Activated naive CD8-positive, alpha-beta T cell (primary cell): ENCODE measurements around the gene SLC41A1.
"Not testable (repeated sequence)": the region's sequence is repeated elsewhere in the genome, so short reads cannot be mapped to it uniquely, and the experiment has no call there.

ENCODE experiments used
- H3K27ac Mint-ChIP-seq: one replicate; pipeline ENCODE4 v1.8.0; 2021; ENCODE audit warnings: mixed read lengths
- H3K27me3 Mint-ChIP-seq: one replicate; pipeline ENCODE4 v1.8.0; 2021; ENCODE audit warnings: mixed read lengths
- H3K36me3 Mint-ChIP-seq: one replicate; pipeline ENCODE4 v1.8.0; 2021; ENCODE audit warnings: mixed read lengths
- H3K4me1 Mint-ChIP-seq: one replicate; pipeline ENCODE4 v1.8.0; 2021; ENCODE audit warnings: low read depth, mixed read lengths
- H3K4me3 Mint-ChIP-seq: one replicate; pipeline ENCODE4 v1.8.0; 2021; ENCODE audit warnings: mild to moderate bottlenecking, mixed read lengths
- H3K9me3 Mint-ChIP-seq: one replicate; pipeline ENCODE4 v1.8.0; 2021; ENCODE audit warnings: low read depth, mixed read lengths

Gene SLC41A1

DNA sequence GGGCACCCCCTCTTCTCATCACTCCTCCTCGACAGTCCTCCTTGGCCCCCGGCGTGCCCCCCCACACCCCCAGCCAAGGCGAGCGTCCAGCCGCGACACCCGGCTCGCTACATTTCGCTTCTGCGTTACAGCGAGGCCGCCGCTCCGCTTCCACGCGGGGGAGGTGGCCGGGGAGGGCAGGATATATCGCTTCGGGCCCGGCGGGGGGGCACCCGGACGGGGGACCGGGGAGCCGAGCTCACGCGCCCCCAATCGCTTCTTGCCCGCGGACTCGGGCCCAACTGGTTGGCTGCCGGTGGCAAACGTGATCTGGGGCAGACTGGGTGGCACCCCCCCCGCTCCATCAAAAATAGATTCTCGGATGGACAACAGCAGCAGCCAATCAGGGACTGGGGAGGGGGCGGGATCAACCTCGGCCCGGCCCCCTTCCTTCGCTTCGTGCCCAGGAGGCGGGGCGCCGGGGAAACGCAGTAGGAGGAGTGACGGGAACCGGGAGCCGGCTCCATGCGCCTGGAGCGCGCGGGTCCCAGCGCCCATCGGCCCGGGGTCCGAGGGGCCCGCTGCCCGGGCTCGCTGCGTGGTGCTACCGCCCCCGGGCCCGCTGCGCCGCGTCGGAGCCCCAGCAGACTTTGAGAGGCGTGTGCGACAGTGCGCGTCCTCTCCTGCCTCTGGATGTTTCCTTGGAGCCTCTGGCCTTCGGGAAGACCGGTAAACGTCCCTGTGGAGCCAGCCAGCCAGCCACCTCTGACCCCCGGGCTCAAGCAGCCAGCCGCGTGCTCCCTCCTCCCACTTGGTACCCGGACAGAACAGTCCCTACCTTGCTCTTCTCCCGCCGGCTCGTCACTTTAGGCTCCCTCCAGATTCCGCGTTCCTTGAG lies at the start of gene SLC41A1:
Gene SLC41A1, minus strand, starts transcription at position 321 of the 877 bp plus-strand sequence. CDS start 2,757 bp downstream, outside the sequence.
- H3K9me3 Mint-ChIP-seq, result no peaks in the 10 kb centered on the region
- peak within 1 kb of the TSS; percentile 94 for H3K4me3 Mint-ChIP-seq
- peaks cover 56% of the 10 kb centered on the region for H3K4me1 Mint-ChIP-seq
- peak within 1 kb of the TSS; percentile 88 for H3K27ac Mint-ChIP-seq
- peaks cover 3% of the 10 kb centered on the region for H3K36me3 Mint-ChIP-seq
- H3K27me3 Mint-ChIP-seq, result no peaks in the 10 kb centered on the region

DNA sequence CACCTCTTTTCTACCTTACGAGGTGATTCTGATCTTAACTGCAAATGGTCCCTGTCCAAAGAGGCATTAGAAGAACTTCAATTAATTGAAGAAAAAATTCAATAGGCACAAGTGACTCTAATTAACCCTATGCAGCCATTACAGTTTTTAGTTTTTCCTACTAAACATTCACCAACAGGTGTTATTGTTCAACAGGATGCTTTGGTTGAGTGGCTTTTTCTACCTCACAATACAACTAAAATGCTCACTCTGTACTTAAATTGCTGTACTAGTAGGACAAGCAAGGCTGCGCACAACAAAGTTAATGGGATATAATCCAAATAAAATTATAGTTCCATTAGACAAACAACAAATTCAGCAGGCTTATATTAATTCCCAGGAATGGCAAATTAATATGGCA lies 48.5 kb upstream of the SLC41A1 start:
- Mint-ChIP-seq H3K4me1 (no peaks in the 10 kb centered on the region), H3K27ac (no peak overlapping the region), H3K9me3 (peaks cover 4% of the 10 kb centered on the region), H3K36me3 (peaks cover 5% of the 10 kb centered on the region), H3K27me3 (no peaks in the 10 kb centered on the region), H3K4me3 (no peak overlapping the region)

DNA sequence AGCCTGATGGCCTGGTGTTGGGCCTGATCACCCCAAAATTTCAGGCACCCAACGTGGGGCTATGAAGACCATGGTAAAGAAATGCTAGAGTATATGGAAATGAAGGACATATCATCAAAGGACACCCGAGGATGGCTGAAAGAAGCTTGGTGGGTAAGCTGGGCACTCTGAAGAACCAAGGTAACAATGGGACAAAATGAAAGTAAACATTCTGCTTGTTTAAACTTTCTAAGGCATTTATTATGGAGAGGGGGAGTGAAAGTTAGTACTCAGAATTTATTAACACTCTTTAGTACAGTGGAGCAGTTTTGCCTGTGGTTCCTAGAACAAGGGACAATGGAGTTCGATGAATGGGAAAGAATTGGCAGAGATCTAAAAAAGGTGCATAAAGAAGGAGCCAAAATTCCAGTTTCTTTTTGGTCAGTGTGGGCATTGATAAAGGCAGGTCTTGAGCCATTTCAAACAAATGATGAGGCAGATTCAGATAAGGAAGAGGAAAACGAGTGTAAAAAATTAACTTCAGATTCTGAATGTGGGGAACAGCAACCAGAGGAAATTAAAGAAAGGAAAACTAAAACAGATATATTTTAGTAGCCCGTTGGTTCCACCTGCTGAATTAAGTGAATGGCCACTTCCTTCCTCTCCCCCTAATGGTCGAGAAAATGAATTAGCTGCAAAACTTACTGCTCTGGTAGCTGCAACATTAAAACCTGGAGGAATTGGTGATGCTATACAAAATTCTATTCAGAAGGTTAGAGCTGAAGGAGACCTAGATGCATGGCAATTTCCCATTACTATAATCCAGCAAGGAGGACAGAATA lies 45.4 kb upstream of the SLC41A1 start:
- Mint-ChIP-seq H3K4me1 (no peaks in the 10 kb centered on the region), H3K27me3 (no peaks in the 10 kb centered on the region), H3K27ac (no peak overlapping the region), H3K9me3 (peaks cover 15% of the 10 kb centered on the region), H3K4me3 (no peak overlapping the region), H3K36me3 (peaks cover 16% of the 10 kb centered on the region)

DNA sequence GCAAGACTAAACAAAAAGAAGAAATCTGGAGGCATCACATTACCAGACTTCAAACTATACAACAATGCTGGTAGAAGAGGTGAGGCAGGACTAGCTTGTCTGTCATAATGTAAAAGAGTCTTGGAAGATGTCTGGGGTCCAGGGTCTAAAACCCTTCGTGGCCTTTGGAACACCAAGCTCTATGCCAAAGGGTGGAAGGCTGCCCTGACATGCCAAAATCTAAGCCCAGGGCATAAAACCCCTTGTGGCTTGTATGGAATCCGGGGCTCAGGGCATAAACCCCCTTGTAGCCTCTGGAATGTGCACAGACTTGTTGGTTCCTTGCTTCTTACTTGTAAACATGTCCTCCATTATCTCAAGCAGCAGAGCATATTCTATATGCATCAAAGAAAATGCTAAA lies 44.5 kb upstream of the SLC41A1 start:
- H3K27ac Mint-ChIP-seq, H3K4me1 Mint-ChIP-seq, H3K27me3 Mint-ChIP-seq, H3K4me3 Mint-ChIP-seq: not testable (repeated sequence)
- peaks cover 18% of the 10 kb centered on the region for H3K36me3 Mint-ChIP-seq
- peaks cover 15% of the 10 kb centered on the region for H3K9me3 Mint-ChIP-seq

DNA sequence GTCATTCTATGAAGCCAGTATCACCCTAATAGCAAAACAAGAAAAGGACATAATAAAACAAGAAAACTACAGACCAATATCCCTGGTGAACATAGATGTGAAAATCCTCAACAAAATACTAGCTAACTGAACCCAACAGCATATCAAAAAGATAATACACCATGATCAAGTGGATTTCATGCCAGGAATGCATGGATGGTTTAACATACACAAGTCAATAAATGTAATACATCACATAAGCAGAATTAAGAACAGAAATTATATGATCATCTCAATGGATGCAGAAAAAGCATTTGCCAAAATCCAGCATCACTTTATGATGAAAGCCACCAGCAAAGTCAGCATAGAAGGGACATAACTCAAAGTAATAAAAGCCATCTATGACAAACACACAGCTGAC lies 43.4 kb upstream of the SLC41A1 start:
- Mint-ChIP-seq H3K4me3 (no peak overlapping the region), H3K36me3 (peaks cover 18% of the 10 kb centered on the region), H3K9me3 (peaks cover 15% of the 10 kb centered on the region), H3K27ac (no peak overlapping the region), H3K4me1 (no peaks in the 10 kb centered on the region), H3K27me3 (no peaks in the 10 kb centered on the region)

DNA sequence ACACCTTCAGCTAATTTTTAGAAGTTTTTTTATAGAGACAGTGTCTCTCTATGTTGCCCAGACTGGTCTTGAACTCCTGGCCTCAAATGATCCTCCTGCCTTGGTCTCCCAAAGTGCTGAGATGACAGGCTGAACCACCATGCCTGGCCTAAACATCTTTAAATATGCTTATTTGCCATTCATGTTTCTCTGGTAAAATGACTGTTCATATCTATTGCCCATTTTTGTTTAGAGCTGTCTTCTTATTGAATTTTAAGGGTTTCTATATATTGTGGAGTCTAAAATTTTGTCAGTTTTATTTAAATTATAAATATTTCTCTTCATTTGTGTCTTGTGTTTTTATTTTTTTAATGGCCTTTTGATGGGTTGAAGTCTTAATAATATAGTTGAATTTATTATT lies 40.0 kb upstream of the SLC41A1 start:
- no peaks in the 10 kb centered on the region for H3K27me3 Mint-ChIP-seq
- peaks cover 17% of the 10 kb centered on the region for H3K36me3 Mint-ChIP-seq
- H3K4me1 Mint-ChIP-seq, result peaks cover 17% of the 10 kb centered on the region
- H3K4me3 Mint-ChIP-seq, result no peak overlapping the region
- H3K27ac Mint-ChIP-seq, result no peak overlapping the region
- peaks cover 15% of the 10 kb centered on the region for H3K9me3 Mint-ChIP-seq

DNA sequence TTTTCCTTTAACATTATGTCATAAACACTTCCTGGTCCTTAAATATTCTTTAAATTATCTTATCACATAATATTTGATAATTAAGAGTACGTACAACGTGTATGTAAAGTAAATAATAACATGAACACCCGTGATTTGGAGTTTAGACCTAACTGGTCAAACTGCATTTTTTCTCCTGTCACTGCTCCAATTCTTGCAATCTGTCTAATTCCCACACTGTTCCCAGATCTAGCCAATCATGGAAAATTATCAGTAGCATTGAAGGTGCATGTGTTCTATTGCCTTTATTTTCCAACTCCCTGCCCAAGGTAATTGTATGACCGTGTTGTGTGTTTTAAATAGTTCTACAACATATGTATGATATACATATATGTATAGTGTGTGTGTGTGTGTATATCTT lies 39.0 kb upstream of the SLC41A1 start:
- Mint-ChIP-seq H3K27me3 (no peaks in the 10 kb centered on the region), H3K4me1 (peaks cover 18% of the 10 kb centered on the region), H3K9me3 (peaks cover 15% of the 10 kb centered on the region), H3K27ac (no peak overlapping the region), H3K4me3 (no peak overlapping the region), H3K36me3 (peaks cover 17% of the 10 kb centered on the region)

DNA sequence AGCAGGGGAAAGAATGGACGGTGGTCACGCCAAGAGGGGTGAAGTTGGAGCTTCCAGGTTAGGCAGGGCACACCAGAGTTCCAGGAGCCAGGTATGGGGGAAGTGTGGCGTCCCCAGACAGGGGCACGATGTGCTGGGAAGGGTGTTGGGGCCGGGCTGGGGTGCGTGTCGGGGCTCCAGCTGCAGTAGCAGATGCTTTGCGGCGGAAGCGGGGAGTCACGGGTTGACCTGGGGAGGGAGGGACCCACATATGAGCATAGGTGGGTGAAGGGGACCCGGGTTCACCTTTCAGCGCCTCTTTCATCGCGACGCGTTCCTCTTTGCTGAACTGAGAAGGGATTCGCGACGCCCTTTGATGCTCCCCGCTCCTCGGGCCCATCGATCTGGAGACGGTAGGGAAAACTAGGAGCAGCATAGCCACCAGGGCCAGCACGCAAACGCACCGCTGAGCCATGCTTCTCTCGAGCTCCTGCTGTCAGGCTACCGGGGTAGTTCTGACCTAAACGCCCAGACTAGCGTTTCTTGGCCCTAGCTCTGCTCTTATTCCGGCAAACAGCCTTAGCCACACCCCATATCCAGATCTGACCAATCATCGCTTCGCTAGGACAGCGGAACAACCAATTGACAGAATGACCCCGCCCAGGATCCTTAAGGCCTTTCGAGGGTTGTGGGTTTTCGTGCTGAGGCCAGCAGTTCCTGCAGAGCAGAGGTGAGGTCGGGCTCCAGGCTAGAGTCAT lies 36.8 kb upstream of the SLC41A1 start, which contains the start of gene PM20D1:
Gene PM20D1, minus strand, starts transcription at position 514 of the 737 bp plus-strand sequence. Its CDS starts 60 bp downstream, at position 454.
- Mint-ChIP-seq H3K9me3 (no peaks in the 10 kb centered on the region), H3K27ac (peak within 1 kb of the TSS; percentile 70), H3K36me3 (peaks cover 4% of the 10 kb centered on the region), H3K27me3 (no peaks in the 10 kb centered on the region), H3K4me1 (peaks cover 18% of the 10 kb centered on the region), H3K4me3 (peak within 1 kb of the TSS; percentile 86)

DNA sequence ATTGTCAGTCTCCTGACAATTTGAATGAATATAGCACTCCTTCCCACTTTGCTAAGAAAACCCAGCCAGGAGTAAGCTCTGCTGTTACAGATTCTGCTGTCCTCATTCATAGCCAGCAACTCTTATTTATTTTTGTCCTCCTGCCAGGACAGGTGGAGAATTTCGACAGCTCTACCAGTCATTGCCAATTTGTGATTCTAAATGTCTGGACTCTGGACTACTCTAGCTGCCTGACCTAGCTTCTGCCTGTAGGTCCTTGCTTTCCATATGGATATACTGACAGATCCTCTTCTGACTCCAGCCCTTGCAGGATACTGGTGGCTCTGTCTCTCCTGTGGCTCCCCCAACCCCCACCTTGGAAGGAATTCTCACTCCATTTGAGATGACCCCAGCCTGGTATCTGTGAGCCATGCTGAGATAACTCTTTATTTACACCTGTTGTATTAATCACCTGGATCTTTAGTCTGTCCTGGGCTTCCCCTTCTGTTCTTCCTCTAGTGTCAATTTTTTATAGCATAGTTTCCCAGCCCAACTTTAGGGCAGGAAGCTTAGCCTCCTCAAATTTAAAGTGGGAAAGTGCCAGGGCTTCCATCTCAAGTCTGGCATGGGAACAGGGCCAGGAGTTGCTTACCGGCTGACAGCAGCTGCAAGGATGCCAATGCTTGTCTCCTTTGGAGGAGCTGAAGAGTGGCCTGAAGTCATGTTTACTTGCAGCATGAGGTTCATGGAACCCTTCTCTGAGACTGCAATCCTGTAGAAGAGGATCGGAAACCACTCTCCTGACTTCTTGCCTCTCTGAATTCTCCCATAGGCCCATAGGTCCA lies 30.2 kb upstream of the SLC41A1 start:
- Mint-ChIP-seq H3K36me3 (peaks cover 8% of the 10 kb centered on the region), H3K4me1 (peaks cover 3% of the 10 kb centered on the region), H3K27me3 (no peaks in the 10 kb centered on the region), H3K9me3 (no peaks in the 10 kb centered on the region), H3K27ac (no peak overlapping the region), H3K4me3 (no peak overlapping the region)

DNA sequence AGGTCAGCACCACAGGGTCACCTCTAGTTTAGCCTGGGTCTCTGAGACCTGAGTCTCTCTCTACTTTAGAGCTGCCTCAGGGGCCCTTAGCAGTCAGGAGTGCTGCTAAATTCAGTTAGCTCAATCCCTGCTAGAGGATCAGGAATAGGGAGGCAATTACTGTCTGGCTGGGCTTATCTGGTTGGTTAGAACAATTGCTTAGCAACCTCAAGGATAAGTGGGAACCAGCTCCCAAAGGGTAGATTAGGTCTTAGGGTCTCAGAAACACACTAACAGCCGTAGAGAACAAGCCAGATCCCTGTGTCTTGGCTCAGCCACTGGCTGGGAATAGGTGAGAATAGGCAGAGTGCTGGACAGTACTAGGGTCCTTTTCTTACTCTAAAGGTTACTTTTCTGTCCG lies 29.2 kb upstream of the SLC41A1 start:
- H3K4me1 Mint-ChIP-seq, result no peaks in the 10 kb centered on the region
- peaks cover 8% of the 10 kb centered on the region for H3K36me3 Mint-ChIP-seq
- no peak overlapping the region for H3K4me3 Mint-ChIP-seq
- H3K27ac Mint-ChIP-seq, result no peak overlapping the region
- no peaks in the 10 kb centered on the region for H3K9me3 Mint-ChIP-seq
- H3K27me3 Mint-ChIP-seq, result no peaks in the 10 kb centered on the region

DNA sequence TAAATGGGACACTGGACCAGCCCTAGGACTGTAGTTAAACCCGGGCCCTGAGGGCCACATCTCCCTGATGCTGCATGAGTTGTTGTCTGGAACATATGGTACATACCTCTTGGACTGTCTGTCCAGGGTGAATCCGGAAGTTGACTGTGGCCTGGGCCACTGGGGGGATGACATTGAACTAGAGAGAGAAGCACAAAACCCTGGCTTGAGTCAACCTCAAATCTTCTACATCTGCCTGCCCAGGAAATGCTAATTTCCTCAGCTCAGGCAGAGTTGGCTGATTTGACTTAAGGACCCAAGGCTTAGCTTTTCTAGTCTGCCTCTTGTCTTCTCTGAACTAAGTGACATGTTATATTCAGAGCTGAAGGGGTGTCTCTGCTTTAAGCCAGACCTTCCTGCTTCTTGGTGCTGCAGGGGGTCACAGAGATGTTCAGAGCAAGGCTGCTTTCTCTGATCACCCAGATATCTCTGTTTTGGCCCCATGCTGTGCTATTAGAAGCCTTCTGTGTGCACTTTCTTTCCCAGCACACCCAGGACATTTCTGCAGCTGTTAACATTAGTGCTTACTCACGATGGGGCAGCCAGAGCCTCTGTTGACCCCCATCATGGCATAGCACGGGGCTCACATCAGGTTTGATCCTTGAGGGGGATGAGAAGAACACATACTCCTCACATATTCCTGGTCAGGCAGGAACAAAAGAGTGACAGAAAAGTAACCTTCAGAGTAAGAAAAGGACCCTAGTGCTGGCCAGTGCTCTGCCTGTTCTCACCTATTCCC lies 27.3 kb upstream of the SLC41A1 start:
- H3K27me3 Mint-ChIP-seq, result no peaks in the 10 kb centered on the region
- no peak overlapping the region for H3K4me3 Mint-ChIP-seq
- H3K9me3 Mint-ChIP-seq, result no peaks in the 10 kb centered on the region
- peaks cover 12% of the 10 kb centered on the region for H3K36me3 Mint-ChIP-seq
- no peaks in the 10 kb centered on the region for H3K4me1 Mint-ChIP-seq
- no peak overlapping the region for H3K27ac Mint-ChIP-seq

DNA sequence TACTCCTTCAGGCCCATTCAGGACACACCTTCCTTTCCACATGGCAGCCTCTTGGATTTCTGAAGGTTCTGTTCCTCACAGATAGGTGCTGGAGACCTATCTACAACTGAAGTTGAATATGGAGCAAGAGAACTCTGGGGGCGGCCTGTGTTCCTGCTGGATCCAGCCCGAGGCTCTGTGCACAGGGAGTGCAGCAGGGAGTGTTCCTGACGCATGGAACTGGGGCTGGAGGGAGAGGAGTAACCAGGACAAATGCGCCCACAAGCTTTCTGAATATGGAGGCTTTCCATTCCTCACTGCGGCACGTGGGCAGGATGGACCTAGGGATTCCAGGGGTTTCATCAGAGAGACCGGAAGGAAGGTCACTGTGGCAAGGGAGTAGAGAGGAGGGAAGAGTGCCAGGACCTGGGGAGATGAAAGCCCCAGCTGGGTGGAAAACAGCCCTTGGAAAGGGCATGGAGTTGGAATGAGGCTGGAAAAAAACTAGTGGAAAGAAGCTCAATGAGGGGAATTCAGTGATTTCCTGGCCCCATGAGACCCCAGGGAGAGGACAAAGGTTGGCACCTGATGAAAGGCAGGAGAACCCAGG lies 24.5 kb upstream of the SLC41A1 start:
- Mint-ChIP-seq H3K27ac (no peak overlapping the region), H3K4me3 (no peak overlapping the region), H3K36me3 (peaks cover 3% of the 10 kb centered on the region), H3K4me1 (no peaks in the 10 kb centered on the region), H3K9me3 (no peaks in the 10 kb centered on the region), H3K27me3 (no peaks in the 10 kb centered on the region)

DNA sequence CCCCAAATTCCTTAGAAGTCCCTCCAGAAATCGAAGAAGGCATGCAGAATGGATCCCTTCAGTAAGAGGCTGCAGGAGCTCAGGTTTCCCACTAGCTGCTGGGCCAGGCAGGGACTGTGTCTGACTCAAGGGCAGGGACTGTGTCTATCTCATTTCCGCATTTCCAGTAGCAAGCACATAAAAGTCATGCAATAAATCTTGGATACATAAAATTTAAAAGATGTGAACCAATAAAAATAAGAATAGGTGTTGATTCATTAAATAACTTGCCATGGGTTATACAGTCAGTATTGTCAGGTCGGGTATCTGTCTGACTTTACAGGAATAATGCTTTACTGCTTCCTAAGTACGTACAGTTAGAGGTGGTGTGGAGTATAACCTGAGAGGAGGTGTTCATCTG lies 21.8 kb upstream of the SLC41A1 start:
- H3K4me1 Mint-ChIP-seq, result no peaks in the 10 kb centered on the region
- no peak overlapping the region for H3K27ac Mint-ChIP-seq
- H3K27me3 Mint-ChIP-seq, result no peaks in the 10 kb centered on the region

More for the DNA sequence above, 21.8 kb upstream of the SLC41A1 start:
- Mint-ChIP-seq H3K36me3 (peaks cover 3% of the 10 kb centered on the region), H3K4me3 (no peak overlapping the region), H3K9me3 (no peaks in the 10 kb centered on the region)
